HG02588 (cell line): Measurements from ENCODE around the gene FOXP3.
"Not testable (repeated sequence)": the region's sequence is repeated elsewhere in the genome, so short reads cannot be mapped to it uniquely, and the experiment has no call there.

ENCODE experiments used
- ATAC-seq: cut with Tn5 transposase; IDR thresholded peaks from one replicate; pipeline ENCODE4 v1.9.1; 2021; ENCODE audit warnings: mild to moderate bottlenecking, moderate library complexity; ENCODE audit not compliant: unreplicated experiment

The FOXP3 gene, protein sequence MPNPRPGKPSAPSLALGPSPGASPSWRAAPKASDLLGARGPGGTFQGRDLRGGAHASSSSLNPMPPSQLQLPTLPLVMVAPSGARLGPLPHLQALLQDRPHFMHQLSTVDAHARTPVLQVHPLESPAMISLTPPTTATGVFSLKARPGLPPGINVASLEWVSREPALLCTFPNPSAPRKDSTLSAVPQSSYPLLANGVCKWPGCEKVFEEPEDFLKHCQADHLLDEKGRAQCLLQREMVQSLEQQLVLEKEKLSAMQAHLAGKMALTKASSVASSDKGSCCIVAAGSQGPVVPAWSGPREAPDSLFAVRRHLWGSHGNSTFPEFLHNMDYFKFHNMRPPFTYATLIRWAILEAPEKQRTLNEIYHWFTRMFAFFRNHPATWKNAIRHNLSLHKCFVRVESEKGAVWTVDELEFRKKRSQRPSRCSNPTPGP

DNA sequence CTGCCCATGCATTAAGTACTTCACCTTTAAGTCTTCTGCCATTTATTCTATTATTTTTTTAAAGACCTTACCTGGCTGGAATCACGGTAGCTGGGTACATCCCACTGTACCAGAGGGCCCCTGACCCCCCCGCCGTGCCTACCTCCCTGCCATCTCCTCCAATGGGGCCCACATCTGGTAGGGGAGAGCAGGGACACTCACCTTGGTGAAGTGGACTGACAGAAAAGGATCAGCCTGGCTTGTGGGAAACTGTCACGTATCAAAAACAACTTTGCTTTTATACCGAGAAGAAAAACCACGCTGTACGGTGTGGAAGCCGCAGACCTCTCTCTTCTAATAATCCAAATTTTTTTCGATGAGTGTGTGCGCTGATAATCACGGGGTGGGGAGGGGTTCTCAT lies at the start of gene FOXP3:
Gene FOXP3 (minus strand): TSS at position 251 of the 400 bp plus-strand sequence. CDS start 6,205 bp downstream, outside the sequence.
- ATAC-seq = no peak

DNA sequence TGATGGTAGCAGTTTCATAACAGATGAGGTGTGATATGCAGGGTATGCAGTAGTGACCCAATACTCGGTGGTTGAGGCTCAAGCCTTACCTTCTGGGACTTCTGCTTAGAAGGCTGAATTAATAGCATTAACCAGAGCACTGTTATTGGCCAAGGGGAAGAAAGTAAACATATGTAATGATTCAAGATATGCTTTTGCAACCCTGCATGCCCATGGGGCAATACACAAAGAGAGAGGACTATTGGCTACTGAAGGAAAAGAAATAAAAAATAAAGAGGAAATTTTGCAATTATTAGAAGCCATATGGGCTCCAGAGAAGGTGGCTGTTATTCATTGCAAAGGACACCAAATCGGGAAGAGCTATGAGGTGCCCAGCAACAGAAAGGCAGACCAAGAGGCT lies 47.7 kb upstream of the FOXP3 start:
- ATAC-seq = no peak

DNA sequence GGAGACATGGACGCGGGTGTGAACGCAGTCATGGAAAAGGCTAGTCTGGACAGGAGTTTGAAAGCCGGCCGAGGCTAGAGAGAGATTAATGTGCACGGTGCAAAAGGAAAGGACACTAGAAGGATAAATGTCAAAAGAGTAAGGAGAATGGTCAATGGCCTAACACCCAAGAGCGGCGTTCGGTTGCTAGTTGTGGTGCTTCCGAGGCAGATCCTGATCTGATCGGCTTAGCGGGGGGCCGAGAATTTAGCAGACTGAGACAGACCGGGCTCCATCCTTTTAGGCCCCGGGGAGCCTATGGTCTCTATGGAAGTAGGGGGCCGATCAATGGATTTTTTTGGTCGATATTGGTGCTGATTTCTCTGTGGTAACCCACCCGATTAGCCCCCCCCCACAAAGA lies 45.9 kb upstream of the FOXP3 start:
- no peak for ATAC-seq

DNA sequence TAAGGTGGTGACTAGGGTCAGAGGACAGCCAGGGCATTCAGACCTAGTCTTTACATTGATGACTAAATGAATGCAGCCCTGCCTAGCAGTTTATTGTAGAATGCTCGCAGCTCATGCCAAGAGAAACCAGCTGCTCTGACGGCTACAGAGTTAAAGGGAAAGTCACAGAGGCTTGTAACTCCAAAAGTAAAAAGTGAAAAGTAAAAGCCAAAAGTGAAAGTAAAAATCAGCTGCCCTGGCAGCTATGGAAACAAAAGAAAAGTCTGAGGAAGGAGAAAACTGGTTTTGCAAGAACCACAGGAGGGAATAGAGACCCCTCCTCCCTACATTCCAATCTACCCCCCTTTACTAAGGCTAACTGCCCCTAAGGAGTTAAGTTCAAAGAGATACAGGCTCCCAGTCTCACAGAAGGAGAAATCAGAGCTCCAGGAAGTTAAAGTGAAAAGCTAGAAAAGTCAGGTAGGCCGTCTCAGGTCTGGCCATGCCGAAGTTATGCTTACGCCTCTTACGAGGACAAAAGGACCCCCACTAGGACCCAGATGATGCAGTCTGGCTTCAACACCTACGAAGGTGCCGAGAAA lies 45.0 kb upstream of the FOXP3 start:
- no peak for ATAC-seq

DNA sequence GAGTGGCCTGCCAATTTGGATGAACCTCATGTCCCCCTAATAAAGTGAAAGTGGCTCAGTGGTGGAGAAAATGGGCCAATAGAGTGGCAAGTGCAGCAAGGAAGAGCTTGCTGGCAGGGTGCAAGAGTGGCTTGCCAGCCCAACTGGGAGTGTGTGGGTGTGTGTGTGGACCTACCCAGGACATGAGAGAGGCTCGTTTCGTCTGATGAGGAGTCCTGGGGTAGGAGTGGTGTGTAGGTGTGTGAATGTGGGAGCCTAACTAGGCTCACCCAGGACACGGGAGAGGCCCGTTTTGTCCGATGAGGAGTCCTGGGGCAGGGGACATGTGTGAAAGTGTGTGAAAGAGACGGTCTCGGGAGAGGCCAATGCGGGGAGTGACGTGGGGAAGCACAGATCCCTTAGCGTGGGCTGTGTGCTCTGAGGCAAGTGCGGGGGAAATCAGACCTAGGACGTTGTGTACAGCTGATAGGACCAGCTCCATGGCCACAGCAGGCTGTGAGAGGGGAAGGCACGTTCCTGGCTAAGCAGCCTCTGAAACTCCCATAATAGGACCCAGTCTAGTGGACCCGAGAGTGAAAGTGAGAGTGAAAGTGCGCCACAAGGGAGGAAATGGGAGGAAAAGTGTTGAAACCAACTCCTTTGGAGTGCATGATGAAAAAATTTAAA lies 44.2 kb upstream of the FOXP3 start:
- ATAC-seq = no peak

DNA sequence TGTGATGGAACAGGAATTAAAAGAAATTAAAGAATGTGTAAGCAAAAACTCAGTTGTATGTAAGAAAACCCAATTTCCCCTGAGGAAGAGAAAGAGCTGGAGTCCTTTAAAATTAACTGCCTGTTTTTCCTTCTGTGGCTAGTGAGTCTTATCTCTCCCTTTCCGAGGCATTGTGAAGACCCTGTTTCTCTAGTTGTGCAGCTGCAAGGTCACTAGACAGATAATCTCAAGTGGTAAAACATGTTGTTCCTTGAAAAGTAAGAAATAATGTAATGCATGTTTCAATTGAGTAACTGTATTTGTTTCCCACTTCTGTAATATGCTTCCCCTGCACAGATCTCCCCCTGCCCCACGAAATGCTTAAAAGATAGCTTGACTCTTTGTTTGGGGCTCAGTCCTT lies 43.3 kb upstream of the FOXP3 start:
- ATAC-seq = not testable (repeated sequence)

DNA sequence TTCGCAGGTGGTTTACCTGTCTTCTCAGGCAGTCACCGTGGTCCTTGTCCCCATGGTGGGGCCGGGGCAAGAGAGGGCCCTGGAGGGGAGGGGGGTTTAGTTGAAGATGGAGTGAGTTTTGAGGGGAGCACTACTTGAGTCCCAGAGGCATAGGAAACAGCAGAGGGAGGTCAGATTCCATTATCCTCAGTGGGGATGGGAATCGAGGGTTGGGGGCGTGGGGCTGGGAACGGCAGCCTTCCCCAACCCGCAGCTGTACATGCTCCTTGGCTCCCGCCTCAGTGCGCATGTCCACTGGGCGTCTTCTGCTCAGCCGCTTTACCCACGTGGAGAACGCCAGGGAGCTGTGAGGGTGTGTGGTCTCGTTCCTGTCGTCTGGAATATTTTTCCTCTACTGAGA lies 38.8 kb upstream of the FOXP3 start, which contains the start of gene GAGE10:
Gene GAGE10 (plus strand): TSS at position 301 of the 400 bp plus-strand sequence. CDS start 1,214 bp downstream, outside the sequence.
- ATAC-seq = no peak

DNA sequence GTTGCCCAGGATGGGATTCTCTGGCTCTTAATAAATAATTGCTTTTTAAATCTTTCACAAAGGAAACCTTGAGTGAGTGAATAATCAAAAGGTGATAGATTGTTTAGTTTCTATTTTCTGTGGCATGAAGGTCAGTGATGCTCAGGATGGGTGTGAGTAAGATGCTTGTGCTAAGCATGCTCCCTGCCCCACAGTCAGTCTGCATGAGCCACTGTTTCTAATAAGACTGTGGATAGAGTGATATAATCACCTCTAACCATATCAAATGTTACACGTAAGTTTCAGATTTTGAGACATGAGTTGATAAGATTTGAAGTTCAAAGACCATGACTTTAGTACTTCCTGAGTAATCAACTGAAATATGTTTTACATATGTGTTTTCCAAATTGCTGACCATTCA lies 36.2 kb upstream of the FOXP3 start:
- ATAC-seq = no peak

DNA sequence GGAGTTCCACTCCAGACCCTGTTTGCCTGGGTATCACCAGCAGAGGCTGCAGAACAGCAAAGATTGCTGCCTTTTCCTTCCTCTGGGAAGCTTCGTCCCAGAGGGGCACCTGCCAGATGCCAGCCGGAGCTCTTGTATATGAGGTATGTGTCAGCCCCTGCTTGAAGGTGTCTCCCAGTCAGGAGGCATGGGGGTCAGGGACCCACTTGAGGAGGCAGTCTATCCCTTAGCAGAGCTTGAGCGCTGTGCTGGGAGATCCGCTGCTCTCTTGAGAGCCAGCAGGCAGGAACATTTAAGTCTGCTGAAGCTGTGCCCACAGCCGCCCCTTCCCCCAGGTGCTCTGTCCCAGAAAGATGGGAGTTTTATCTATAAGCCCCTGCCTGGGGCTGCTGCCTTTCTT lies 34.8 kb upstream of the FOXP3 start:
- ATAC-seq = not testable (repeated sequence)

DNA sequence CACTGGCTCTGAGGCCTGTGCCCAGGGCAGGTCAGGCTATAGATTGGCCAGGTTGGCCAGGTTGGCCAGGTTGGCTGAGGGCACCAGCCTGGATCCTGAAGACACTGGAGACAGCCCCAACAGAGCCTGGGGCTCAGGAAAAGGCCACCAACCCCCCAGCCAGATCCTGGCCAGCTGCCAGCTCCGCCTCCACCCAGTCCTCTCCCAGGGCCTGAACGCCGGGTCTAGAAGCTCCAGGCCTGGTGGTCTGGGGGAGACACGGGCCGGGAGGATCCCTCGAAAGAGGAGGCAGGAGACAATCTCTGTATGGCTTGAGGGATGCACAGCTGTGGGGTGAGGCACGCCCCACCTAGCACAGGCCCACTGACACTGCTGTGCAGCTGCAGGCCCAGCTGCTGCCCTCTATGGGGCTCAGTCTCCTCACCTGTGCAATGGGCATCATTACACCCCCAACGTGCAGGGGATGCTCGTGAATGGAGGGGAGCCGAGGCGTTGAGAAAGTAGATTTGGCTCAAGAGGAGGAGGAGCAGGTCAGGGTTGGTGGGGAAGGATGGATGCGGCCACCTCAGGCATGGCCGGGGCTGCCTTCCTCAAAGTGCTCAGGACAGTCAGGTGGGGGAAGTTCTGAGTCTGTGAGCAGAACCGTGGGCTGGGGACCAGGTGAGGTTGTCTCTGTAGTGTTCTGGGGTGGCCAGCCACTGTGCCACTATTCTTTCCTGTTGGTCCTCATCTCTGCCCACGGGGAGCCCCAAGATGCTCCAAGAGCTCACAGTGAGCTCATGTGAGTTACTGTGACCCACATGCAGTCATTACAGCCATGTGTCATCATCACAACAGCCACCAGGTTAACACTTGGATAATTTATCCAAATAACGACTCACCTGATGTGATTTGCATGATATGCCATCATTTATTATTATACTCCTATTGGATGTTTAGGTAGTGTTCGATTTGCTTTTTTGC lies 28.2 kb upstream of the FOXP3 start:
- no peak for ATAC-seq

DNA sequence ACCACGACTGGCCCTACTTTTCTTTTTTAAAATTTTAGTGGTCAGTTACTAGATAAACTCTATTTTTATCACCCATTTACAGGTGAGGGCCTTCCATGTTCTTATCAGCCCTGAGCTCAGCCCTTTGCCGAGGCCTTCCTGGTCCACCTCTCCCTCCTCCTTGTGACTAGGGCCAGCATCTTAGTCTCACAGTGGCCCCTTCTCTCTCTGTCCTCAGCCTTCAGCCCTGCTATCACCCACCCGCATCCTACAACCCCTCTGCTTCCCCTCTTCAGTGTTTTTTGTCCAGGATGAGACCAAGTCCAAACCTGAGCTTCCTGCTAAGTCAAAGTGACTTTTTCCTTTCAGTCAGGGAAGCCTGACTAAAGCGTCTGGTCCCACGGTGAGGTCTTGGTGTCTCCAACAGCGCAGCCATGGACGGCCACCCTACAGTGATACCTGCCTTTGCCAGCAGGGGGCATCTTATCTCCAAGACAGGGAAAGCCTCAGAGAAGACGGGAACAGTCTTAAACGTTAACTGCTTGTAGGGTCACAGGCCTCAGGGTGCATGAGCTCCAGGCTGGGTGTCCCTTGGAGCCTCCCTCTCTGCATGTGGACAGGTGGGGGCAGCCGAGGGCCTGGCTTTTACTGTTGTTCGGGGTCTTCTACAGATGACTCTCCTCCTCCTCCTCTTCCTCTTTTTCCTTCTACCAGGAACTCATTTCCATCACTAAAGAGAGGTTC lies 27.3 kb upstream of the FOXP3 start:
- ATAC-seq = no peak

DNA sequence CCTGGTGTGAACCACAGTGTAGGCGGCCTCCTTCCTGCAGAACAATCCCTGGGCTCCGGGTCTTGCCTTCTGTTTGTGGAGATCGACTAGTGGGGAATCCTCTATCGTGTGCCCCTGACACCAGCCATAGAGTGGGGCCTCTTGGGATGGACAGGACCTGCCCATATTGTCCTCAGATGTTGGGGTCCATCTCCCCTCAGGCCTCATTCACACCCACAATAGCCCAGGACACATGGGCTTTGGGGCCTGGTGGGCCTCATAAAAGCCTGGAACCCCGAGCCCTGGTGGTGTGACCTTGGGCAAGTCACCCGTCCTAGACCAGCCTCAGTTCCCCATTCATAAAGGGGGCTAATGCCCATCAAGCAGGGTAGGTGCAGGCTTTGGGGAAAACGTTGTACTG lies 25.7 kb upstream of the FOXP3 start:
- ATAC-seq = no peak

DNA sequence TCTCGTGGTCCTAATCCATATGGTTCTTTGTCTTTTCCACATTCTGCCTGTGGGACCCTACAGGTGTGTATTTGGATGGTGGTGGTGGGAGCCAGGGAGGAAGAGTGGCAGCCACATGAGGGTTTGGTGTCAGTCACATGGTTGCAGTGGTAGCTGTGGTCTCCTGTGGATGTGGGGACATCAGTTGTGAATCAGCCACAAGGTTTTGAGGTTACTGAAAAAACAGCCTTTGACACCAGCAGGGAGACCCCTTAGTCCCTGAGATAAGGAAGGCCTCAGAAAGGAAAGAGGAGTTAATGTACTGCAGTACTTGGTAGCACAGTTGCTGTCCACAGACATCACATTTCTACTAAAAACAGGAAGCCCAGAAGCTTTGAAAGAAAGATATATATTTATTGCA lies 23.2 kb upstream of the FOXP3 start:
- ATAC-seq = no peak

DNA sequence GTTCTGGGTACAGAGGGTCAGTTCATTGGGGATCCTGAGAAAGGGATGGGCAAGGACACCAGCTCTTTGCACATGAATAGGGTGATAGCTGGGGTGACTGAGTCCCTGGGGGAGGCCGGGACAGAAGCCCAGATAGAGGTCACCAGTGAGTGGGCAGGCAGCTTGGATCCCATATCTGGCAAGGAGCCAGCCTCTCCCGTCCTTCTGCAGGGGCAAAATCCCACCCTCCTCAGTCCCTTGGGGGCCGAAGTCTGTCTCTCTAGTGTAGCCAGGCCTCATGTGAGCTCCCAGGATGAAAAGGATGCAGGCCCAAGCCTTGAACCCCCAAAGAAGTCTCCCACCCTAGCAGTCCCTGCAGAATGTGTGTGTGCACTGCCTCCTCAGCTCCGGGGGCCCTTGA lies 22.1 kb upstream of the FOXP3 start:
- no peak for ATAC-seq

DNA sequence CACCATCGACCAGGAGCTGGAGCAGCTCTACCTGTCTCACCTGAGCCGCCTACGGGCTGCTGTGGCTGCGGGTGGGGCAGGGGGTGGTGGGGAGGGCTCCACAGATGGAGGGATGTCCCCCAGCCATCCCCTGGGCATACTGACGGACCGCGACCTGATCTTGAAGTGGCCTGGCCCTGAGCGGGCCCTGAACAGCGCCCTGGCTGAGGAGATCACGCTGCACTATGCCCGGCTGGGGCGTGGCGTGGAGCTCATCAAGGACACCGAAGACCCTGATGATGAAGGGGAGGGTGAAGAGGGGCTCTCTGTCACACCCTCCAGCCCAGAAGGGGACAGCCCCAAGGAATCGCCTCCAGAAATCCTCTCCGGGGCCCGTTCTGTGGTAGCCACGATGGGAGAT lies 21.6 kb upstream of the FOXP3 start:
- no peak for ATAC-seq

DNA sequence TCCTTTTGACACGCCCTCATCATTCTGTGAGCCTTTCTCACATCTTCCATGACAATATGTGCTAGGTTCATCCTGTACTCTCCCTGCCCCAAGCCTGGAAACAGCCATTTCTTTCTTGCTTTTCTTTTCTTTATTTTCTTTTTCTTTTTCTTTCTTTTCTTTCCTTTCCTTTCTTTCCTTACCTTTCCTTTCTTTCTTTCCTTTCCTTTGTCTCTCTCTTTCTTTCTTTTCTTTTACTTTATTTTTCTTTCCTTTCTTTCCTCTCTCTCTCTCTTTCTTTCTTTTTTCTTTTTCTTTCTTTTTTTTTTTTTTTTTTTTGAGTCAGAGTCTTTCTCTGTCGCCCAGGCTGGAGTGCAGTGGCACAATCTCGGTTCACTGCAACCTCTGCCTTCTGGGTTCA lies 19.7 kb upstream of the FOXP3 start:
- ATAC-seq = no peak

DNA sequence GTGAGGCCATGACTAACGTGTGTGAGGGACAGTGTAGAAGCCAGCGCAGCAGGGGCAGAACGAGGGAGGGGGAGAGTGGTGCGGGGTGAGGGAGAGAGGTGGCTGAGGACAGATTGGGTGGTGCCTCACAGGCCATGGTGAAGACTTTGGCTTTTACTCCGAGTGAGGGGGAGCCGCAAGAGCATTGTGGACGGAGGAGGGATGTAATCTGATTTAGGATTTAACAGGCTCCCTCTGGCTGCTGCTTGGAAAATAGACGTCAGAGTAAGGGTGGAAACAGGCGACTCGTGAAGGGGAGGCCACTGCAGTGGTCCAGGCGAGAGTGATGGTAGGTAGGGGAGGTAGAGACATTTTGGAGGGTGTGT lies 18.1 kb upstream of the FOXP3 start:
- ATAC-seq = no peak

DNA sequence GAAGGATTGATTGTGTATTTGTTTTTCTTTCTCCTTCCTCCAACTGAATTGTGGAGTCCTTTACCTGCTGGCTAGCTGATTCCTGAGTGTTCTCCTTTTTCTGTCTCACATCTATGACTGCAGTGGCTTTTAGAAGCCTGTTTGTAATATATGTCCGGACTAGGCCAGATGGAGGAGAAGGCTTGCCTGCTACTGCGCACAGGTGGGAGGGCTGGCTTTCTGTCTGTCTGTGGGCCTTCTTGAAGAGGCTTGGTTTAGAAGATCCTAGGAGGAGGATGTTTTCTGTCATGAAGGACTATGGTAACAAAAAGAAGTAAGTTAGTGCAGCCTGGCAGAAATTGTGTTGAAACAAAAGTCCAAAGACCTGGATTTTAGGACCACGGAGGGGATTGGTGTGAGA lies 13.6 kb upstream of the FOXP3 start:
- ATAC-seq = no peak

DNA sequence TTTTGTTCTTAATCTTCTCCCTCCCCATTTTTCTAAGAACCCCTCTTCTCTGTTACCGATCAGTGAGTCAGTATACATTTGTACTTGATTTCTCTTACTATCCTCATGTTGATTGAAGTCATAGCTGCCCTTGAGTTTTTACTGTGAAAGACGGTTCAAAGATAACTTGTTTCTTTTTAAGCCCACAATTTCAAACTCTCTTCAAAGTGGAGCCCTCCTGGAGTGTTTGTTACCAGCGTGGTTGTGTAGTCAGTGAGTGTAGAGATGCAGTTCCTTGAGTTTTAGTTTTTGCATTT lies 13.0 kb upstream of the FOXP3 start:
- ATAC-seq = no peak
